CD14-positive monocyte (primary cell): Measurements from ENCODE around the gene JOSD2. TPM values are rescaled to one million over a fixed set of nuclear protein-coding genes. Genes with fewer than 3 reads are reported as not detected.

Experiments used
- DNase-seq, 3 donors: peaks; one replicate each; pipeline ENCODE4 v3.0.0-alpha.2; 2011 to 2022
- H2AFZ ChIP-seq: 2 replicates; pipeline ENCODE4 v1.6.0; 2012; ENCODE audit warnings: mild to moderate bottlenecking, low read depth, low read length, inconsistent platforms; ENCODE audit not compliant: insufficient read depth, poor library complexity, severe bottlenecking
- H3K27ac ChIP-seq, 2 donors: 1 replicate in 1 of 2; 2 replicates in 1 of 2; pipeline ENCODE4 v1.5.1; 2012 to 2013; ENCODE audit warnings: low read length in 2 of 2, control low read depth in 1 of 2, inconsistent platforms in 1 of 2, low read depth in 1 of 2, mild to moderate bottlenecking in 1 of 2
- H3K27me3 ChIP-seq, 2 donors: one replicate each; pipeline versions ENCODE4 v1.6.0 to v1.6.1; 2011 to 2013; ENCODE audit warnings: low read length in 2 of 2; ENCODE audit not compliant: control insufficient read depth in 2 of 2, insufficient read depth in 2 of 2
- H3K36me3 ChIP-seq, 2 donors: replicated peaks in 1 of 2; 1 replicate in 1 of 2; 2 replicates in 1 of 2; pipeline versions ENCODE4 v1.5.1 to v1.6.1; 2012 to 2013; ENCODE audit warnings: low read length in 2 of 2, control low read depth in 1 of 2, inconsistent platforms in 1 of 2, mild to moderate bottlenecking in 1 of 2; ENCODE audit not compliant: insufficient read depth in 2 of 2, control insufficient read depth in 1 of 2
- H3K4me1 ChIP-seq, 2 donors: 1 replicate in 1 of 2; 2 replicates in 1 of 2; pipeline versions ENCODE4 v1.5.1 to v1.6.1; 2012 to 2013; ENCODE audit warnings: low read length in 2 of 2, control low read depth in 1 of 2, inconsistent platforms in 1 of 2, mild to moderate bottlenecking in 1 of 2, moderate library complexity in 1 of 2; ENCODE audit not compliant: insufficient read depth in 2 of 2, control insufficient read depth in 1 of 2
- H3K4me2 ChIP-seq: replicated peaks from 2 replicates; pipeline ENCODE3; 2012; ENCODE audit warnings: low read length, moderate library complexity, mild to moderate bottlenecking; ENCODE audit not compliant: poor library complexity, severe bottlenecking; ENCODE audit errors: extremely low read depth
- H3K4me3 ChIP-seq, 3 experiments: fragments of 200-600 bp in 1 of 3; sonication (generic) in 1 of 3; replicated peaks in 1 of 3; 1 replicate in 2 of 3; 2 replicates in 1 of 3; pipeline ENCODE4 v1.5.1; 2011 to 2013; ENCODE audit warnings: low read length in 3 of 3, mild to moderate bottlenecking in 3 of 3, control low read depth in 2 of 3, low read depth in 2 of 3, inconsistent platforms in 1 of 3, moderate library complexity in 1 of 3
- H3K79me2 ChIP-seq: 2 replicates; pipeline ENCODE4 v1.6.0; 2012; ENCODE audit warnings: mild to moderate bottlenecking, control low read depth, inconsistent platforms, low read length, moderate library complexity; ENCODE audit not compliant: insufficient read depth
- H3K9ac ChIP-seq: 2 replicates; pipeline ENCODE4 v1.6.0; 2017; ENCODE audit warnings: low read length, mild to moderate bottlenecking; ENCODE audit not compliant: insufficient read depth, poor library complexity, severe bottlenecking
- H3K9me3 ChIP-seq, 2 donors: replicated peaks in 1 of 2; 1 replicate in 1 of 2; 2 replicates in 1 of 2; pipeline versions ENCODE4 v1.5.1 to v1.6.1; 2012 to 2013; ENCODE audit warnings: low read length in 2 of 2, control low read depth in 1 of 2; ENCODE audit not compliant: control insufficient read depth in 1 of 2, insufficient read depth in 1 of 2
- H4K20me1 ChIP-seq: 2 replicates; pipeline ENCODE4 v1.6.0; 2012; ENCODE audit warnings: mild to moderate bottlenecking, low read length, control low read depth, moderate library complexity; ENCODE audit not compliant: insufficient read depth
- H3K27ac Mint-ChIP-seq, 7 donors: one replicate each; pipeline ENCODE4 v1.8.0; 2020; ENCODE audit warnings: mild to moderate bottlenecking in 7 of 7, mixed read lengths in 7 of 7, moderate library complexity in 6 of 7, inconsistent platforms in 2 of 7
- H3K27me3 Mint-ChIP-seq, 3 donors: one replicate each; pipeline ENCODE4 v1.8.0; 2021 to 2022; ENCODE audit warnings: low read depth in 3 of 3, mild to moderate bottlenecking in 3 of 3, mixed read lengths in 3 of 3, moderate library complexity in 3 of 3, inconsistent platforms in 1 of 3
- H3K36me3 Mint-ChIP-seq, 2 donors: one replicate each; pipeline ENCODE4 v1.8.0; 2020; ENCODE audit warnings: mixed read lengths in 2 of 2, inconsistent platforms in 1 of 2, mild to moderate bottlenecking in 1 of 2
- H3K4me1 Mint-ChIP-seq: one replicate; pipeline ENCODE4 v1.8.0; 2020; ENCODE audit warnings: mild to moderate bottlenecking, mixed read lengths
- H3K4me3 Mint-ChIP-seq, 2 donors: one replicate each; pipeline ENCODE4 v1.8.0; 2020; ENCODE audit warnings: mild to moderate bottlenecking in 2 of 2, mixed read lengths in 2 of 2, moderate library complexity in 1 of 2
- H3K9me3 Mint-ChIP-seq, 7 donors: one replicate each; pipeline ENCODE4 v1.8.0; 2020 to 2022; ENCODE audit warnings: mixed read lengths in 7 of 7, mild to moderate bottlenecking in 6 of 7, moderate library complexity in 6 of 7, inconsistent platforms in 2 of 7
- WGBS: methylation state at CpG from one replicate; pipeline ENCODE4 v1.1.5; 2013; ENCODE audit warnings: missing lambda C conversion rate; ENCODE audit not compliant: insufficient coverage; 5-methylcytosine and 5-hydroxymethylcytosine counted together
- intact Hi-C, 2 donors: fragments of 100-400 bp; cut with micrococcal nuclease; formaldehyde crosslinking; loops; one replicate each; pipeline versions ENCODE4 v1.15.0 to v1.15.1; 2023
- polyA minus RNA-seq: library from RNA; depleted of rRNA, polyadenylated mRNA; stranded (reverse); fragments of >200 nt; gene quantifications from 2 replicates; pipeline ENCODE4 v1.2.3, GENCODE V29; 2012
- polyA plus RNA-seq, 3 donors: library from polyadenylated mRNA; depleted of rRNA in 1 of 3; unstranded in 2 of 3; stranded (reverse) in 1 of 3; fragments of 300-500 nt in 2 of 3; fragments of >200 nt in 1 of 3; fragmentation: Illumina TruSeq in 2 of 3; gene quantifications; 1 replicate in 2 of 3; 2 replicates in 1 of 3; pipeline ENCODE4 v1.2.3, GENCODE V29; 2012 to 2021
- total RNA-seq, 12 experiments: library from RNA in 1 of 12; stranded (reverse) in 1 of 12; fragments of 120-200 nt in 1 of 12; gene quantifications; one replicate each; pipeline ENCODE4 v1.2.4 and lab custom pipeline; 2013 to 2026; ENCODE audit warnings: mixed read lengths in 6 of 12, inconsistent platforms in 1 of 12
- TF ChIP-seq, protein P1 (sequence below): fragments of 200-600 bp; IDR thresholded peaks from one replicate; pipeline ENCODE4 v1.8.0; 2022; ENCODE audit warnings: antibody characterized with exemption, mild to moderate bottlenecking

The JOSD2 gene, protein sequence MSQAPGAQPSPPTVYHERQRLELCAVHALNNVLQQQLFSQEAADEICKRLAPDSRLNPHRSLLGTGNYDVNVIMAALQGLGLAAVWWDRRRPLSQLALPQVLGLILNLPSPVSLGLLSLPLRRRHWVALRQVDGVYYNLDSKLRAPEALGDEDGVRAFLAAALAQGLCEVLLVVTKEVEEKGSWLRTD
- 22.1 TPM for total RNA-seq (2013)
- polyA plus RNA-seq: 10 to 100 TPM; 33.0 to 43.0 (median 37.2) TPM
- 28.4 and 33.2 TPM in 2 replicates for polyA minus RNA-seq
- total RNA-seq (lab: John Stamatoyannopoulos, UW): 1.8 to 8.7 (median 6.2) reads per million in 11 experiments

DNA sequence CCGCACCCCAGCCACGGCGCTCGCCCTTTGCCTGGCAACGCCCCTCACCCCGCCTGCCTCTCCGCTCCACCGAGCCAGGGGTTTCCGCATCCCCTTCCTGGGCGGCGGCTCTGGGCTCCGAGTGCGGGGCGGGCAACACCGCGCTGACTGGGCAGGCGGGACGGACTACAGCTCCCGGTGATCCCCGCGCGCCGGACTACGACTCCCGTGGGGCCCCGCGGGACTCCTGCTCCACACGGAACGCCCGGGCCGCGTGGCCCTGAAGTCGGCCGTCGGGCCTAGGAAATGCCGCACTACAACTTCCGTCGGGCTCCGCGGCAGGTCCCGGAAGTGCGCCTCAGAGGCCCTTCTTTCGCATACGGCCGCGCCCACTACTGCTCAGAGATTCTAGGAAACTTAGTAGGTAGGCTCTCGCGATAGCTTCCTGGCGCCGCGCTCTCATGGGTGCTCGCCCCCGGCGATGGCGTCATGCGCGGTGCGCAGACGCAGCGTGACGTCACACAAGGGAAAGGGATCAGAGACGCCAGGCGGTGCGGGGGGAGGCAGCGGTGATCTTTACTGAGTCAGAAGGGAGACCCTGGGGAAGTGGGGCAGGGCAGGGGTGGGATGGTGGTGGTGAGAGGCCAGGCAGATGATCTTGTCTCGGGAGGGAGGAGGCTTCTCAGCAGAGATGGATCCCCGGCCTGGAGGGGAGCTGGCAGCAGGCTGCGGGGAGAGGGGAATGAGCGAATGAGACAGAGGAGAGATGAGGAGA is at the start of gene JOSD2:
TSS of gene JOSD2 (minus strand) at position 123 of the 754 bp plus-strand sequence. CDS start 760 bp downstream, outside the sequence.
- peaks cover 0 to 2% (median 0%) of the 10 kb centered on the region in 7 donors for H3K9me3 Mint-ChIP-seq
- H3K27ac ChIP-seq: peak within 1 kb of the TSS; percentile 72 to 91
- H3K9me3 ChIP-seq: no peaks in the 10 kb centered on the region
- peaks cover 15% of the 10 kb centered on the region for H3K4me1 Mint-ChIP-seq
- peak within 1 kb of the TSS; percentile 88 for H3K4me2 ChIP-seq
- peak within 1 kb of the TSS; percentile 90 to 95 for H3K4me3 Mint-ChIP-seq
- peak within 1 kb of the TSS; percentile 92 to 97 (median 96) for H3K27ac Mint-ChIP-seq
- peak within 1 kb of the TSS; percentile 77 to 91 (median 83) for H3K4me3 ChIP-seq
- peaks cover 4% of the 10 kb centered on the region for H3K79me2 ChIP-seq
- H3K27me3 ChIP-seq: peaks cover 0 to 6% of the 10 kb centered on the region in 2 donors
- no peaks in the 10 kb centered on the region for H4K20me1 ChIP-seq
- H2AFZ ChIP-seq: peak within 1 kb of the TSS; percentile 82
- H3K27me3 Mint-ChIP-seq: peaks cover 13 to 30% (median 21%) of the 10 kb centered on the region in 3 donors
- H3K36me3 Mint-ChIP-seq: peaks cover 9% of the 10 kb centered on the region in 2 donors
- H3K9ac ChIP-seq: peak within 1 kb of the TSS; percentile 86
- 1% methylated on average over 68 of the region's 69 CpGs for WGBS
- H3K36me3 ChIP-seq: no peaks in the 10 kb centered on the region
- intact Hi-C loops: loop anchor here (1.0 to 5.0 kb wide), 5 partner anchors 34 to 291 kb away; partner anchors contain the start of genes EMC10 (in 2 of the 2), GARIN5A (in 2 of the 2), NR1H2 (in 1 of the 2) and POLD1 (in 1 of the 2)
- TF ChIP-seq, protein P1, sequence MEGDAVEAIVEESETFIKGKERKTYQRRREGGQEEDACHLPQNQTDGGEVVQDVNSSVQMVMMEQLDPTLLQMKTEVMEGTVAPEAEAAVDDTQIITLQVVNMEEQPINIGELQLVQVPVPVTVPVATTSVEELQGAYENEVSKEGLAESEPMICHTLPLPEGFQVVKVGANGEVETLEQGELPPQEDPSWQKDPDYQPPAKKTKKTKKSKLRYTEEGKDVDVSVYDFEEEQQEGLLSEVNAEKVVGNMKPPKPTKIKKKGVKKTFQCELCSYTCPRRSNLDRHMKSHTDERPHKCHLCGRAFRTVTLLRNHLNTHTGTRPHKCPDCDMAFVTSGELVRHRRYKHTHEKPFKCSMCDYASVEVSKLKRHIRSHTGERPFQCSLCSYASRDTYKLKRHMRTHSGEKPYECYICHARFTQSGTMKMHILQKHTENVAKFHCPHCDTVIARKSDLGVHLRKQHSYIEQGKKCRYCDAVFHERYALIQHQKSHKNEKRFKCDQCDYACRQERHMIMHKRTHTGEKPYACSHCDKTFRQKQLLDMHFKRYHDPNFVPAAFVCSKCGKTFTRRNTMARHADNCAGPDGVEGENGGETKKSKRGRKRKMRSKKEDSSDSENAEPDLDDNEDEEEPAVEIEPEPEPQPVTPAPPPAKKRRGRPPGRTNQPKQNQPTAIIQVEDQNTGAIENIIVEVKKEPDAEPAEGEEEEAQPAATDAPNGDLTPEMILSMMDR: no peak
- H3K4me1 ChIP-seq: peaks cover 11 to 16% of the 10 kb centered on the region in 2 donors
- DNase-seq: peak; percentile 99 to 100 (median 100)

DNA sequence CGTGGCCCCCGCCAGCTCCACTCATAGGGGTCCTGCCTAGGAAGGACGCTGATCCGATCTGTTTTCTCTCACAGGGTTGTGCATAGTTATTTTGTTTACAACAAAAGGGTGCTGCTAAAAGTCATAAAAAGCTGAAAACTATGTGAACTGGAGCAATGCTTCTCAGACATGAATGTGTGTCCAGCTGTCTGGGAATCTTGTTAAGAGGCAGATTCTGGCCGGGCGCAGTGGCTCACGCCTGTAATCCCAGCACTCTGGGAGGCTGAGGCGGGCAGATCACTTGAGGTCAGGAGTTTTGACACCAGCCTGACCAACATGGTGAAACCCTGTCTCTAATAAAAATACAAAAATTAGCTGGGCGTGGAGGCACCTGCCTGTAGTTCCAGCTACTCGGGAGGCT is 48.6 kb upstream of the JOSD2 start:
- H2AFZ ChIP-seq: no peak overlapping the region
- peaks cover 7% of the 10 kb centered on the region for H3K4me1 Mint-ChIP-seq
- H3K27me3 Mint-ChIP-seq: peaks cover 33 to 60% (median 51%) of the 10 kb centered on the region in 3 donors
- no peak overlapping the region for H3K4me3 Mint-ChIP-seq
- 63% methylated on average over 7 of the region's 10 CpGs for WGBS
- TF ChIP-seq, protein P1: no peak
- peaks cover 0 to 35% of the 10 kb centered on the region in 2 donors for H3K27me3 ChIP-seq
- H4K20me1 ChIP-seq: no peaks in the 10 kb centered on the region
- no peaks in the 10 kb centered on the region for H3K36me3 ChIP-seq
- intact Hi-C loops: loop anchor here (5.0 kb wide), 2 partner anchors 192 to 202 kb away; partner anchors contain the start of gene NAPSA (in 1 of the 2)
- no peak overlapping the region for H3K27ac ChIP-seq
- no peaks in the 10 kb centered on the region for H3K79me2 ChIP-seq
- no peak overlapping the region for H3K27ac Mint-ChIP-seq
- H3K4me1 ChIP-seq: peaks cover 6 to 9% of the 10 kb centered on the region in 2 donors
- no peaks in the 10 kb centered on the region for H3K36me3 Mint-ChIP-seq
- H3K9me3 ChIP-seq: no peaks in the 10 kb centered on the region
- no peak for DNase-seq
- H3K9ac ChIP-seq: no peak overlapping the region
- peaks cover 0 to 4% (median 2%) of the 10 kb centered on the region in 7 donors for H3K9me3 Mint-ChIP-seq
- H3K4me3 ChIP-seq: no peak overlapping the region
- H3K4me2 ChIP-seq: no peak overlapping the region
